HG02870 (cell line): ENCODE results near the gene EFHC2.
"Not testable (repeated sequence)": the region's sequence is repeated elsewhere in the genome, so short reads cannot be mapped to it uniquely, and the experiment has no call there.

ENCODE experiments used
- ATAC-seq: cut with Tn5 transposase; IDR thresholded peaks from one replicate; pipeline ENCODE4 v1.9.1; 2021; ENCODE audit warnings: mild to moderate bottlenecking, moderate library complexity; ENCODE audit not compliant: unreplicated experiment

Gene EFHC2

DNA sequence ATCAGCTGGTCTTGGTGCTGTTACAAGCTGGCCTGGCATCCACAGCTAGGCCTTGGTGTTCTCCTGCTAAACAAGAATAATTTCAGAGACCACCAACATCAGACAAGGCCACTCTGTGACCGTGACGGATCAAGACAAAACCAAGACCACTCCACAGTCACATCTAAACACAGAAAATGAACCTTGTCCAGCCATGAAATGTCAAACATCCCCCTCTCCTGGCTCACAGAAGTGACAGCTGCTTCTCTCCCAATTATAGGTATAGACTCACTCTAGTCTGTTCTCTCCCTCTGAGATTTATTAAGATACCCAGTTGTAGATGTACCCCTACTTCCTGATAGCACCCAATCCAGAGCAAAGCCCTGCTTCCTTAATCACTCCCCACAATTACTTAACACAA is 40.4 kb downstream of the EFHC2 start:
- no peak for ATAC-seq

DNA sequence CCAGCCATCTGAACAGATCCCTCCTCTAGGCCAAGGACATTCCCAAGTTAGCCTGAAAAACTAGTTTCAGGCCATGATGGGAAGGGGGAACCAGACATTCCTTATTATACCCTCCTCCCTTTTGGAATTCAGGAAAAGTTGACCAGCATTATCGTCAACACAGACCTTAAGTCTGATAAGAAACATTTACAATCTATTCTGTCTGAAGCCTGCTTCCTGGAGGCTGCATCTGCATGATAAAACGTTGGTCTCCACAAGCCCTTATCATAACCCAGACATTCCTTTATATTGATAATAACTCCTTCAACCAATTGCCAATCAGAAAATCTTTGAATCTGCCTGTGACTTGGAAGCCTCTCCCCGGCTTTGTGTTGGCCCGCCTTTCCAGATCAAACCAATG is 44.3 kb downstream of the EFHC2 start:
- no peak for ATAC-seq

DNA sequence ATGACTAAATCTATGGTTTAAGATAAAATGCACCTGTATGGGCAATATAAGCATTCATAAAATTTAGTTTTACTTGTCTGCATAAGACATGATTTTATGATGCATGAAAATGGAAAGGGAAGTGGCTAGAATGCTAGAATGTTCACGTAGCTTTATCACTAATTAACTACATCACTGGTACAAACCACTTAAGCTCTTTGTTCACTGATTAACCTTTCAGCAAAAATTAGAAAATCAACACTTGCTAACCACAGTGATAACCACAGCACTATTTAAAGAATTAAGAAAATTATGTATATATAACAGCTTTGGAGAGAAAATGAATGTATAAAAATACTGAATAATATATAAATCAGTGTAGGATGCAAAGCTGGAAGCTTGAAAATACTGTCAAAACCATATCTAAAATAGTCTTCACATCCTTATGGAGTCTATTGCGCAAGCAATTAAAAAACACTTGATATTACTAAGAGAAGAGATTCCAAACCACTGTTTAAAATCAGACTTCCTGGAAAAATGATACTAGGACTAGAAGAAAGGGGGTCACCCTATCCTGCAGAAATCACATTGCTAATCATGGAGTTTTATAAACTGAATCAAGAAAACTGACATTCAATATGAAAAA is 51.9 kb downstream of the EFHC2 start:
- no peak for ATAC-seq

DNA sequence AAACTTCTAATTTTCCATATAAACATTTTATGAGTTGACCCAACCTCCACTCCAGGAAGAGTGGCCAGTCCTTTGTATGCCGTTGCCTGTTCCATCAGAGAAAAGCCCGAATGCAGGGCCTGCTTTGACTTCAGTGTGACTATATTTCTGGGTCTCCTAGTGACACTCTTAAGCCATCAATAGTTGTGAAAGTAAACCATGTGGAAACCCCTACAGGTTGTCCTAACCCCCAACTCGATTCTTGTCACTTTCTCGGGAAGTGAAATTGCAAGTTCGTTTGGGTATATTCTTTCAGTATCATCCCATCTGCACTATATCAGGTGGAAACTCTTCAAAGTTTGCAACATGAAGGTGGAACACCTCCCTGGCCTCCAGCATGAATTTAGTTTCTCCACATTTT is 52.8 kb downstream of the EFHC2 start:
- no peak for ATAC-seq

DNA sequence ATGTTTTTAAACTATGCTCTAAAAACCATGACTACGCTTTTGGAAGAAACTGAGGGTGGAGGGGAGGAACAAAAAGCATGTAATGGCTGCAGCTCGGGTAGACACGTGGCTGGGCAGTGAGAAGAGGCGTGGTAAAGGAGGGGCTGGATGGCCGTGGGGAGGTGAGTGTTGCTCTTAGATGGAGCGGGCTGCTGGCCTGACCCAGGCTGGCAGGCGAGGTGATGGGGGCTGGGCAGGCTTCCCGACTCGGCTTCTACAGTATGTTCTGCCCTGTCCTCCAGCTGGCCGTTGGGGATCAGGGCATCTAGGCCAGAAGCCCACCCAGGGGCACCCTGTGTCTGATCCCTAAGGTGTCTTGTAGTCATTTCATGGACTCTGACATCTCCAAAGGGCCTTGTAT is 60.7 kb downstream of the EFHC2 start:
- no peak for ATAC-seq

DNA sequence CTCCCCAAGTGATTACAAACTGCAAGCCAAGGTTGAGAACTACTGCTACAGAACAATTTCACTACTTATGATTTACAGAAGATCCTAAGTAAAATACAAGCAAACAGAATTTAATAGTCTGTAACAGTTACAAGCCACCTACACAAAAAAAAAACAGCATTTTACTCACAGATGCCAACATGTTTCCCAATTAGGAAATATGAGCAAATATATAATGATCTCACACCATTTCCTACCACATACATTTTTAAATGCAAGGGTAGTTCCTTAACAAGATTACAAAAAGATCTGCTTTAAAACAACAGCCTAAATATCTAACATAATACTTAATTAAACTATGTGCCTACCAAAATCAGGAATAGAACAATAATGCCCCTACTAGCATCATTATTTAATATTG is 63.4 kb downstream of the EFHC2 start:
- no peak for ATAC-seq

DNA sequence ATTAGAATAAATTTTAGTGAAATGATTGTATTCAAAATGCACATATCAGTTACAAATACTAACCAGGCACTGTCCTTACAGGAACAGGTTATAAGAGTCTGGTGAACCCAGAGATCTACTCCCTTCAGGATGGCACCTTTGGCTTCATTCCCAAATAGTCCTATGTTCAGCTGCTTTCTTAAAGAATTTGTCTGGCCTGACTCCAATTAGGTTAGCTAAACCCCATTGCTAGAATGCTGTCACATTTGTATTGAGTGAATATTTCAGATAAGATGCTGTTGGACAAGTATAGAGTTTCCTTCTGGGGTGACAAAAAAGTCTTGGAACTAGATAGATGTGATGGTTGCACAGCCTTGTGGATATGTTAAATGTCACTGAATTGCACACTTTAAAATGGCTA is 69.4 kb downstream of the EFHC2 start:
- ATAC-seq, result no peak

DNA sequence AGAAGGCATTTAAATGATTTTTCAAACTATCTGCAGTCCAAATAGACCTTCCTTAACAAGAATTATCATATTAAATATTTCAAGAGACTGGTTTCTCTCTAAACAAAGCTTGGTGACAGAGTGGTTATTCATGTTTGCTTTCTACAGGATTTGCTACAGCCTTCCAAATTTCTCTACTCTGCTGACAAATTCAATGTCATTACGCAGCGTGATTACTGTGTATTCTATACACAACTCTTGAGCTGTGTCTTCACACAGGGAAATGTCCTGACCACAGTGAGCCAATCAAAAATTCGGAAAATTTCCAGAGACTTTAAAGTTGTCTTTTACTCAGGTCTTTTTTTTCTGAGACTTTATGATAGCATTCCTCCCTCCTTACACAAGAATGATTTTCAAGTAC is 75.6 kb downstream of the EFHC2 start:
- no peak for ATAC-seq

DNA sequence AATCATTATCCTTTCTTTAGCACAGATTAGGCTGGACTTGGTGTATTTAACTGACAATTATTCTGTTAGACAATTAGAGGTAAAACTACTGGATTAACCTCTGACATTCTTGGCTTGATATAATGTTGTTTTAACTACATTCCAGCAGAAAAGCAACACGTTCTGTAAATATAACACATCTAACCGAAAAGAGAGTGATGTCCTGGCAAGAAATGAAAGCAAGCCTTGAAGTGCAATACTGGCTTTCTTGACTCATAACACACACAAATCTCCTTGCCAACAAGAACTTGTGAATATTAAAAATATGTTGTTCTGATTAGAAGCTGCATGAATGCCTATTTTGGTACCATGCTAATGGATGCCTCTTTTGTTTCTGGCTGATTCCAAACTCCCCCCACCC is 76.4 kb downstream of the EFHC2 start:
- ATAC-seq, result no peak

DNA sequence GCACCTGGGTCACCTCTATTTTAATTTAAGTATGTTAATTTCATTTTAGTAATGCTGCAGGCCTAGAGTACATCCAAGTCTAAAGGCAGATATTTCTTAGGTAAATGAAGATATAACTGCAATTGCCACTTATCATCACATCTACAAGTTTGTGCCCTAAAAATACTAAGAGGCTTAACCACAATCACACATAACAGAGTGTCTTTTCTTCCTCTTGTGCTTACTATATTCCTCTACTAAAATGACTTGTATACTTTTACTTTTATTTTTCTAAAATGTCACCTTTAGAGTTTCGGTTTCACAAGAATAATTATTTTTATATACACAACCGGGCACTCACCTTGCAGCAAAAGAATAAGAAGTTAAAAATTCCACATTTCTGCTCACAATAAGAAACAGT is 77.9 kb downstream of the EFHC2 start:
- no peak for ATAC-seq

DNA sequence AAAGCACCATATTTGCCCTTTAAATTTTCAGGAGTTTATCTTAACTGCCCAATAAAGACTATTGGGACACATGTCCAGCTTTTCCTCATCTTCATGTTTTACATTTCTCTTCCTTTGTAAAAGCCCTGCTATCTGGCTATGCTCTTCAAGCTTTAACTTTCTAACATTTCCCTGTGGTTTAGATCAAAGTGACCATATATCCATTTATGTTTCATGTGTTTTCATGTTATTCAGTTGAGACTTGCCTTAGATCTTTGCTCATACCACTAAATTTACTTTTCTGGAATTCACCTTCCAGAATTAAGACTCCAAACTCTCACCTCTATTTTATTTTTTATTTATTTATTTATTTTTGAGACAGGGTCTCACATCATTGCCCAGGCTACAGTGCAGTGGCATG is 78.5 kb downstream of the EFHC2 start:
- ATAC-seq, result no peak

DNA sequence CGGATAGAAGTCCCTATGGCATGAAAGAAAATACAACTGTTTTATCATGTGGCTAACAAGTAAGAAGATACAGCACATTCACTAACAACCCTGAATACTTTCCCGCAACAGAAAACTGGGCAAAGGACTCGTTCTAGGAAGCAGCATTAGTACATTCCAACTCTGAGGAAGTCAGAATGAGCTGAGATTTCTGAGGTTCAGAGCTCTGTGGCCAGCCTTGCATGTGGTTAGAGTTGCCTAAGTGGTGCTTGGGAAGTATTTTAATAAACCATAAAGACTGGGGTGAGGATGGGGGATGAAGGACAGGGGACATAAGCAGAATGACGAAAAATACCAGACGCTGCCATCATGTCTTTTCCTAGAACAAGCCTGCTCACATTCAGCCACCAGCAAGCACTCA is 82.2 kb downstream of the EFHC2 start:
- ATAC-seq, result no peak

DNA sequence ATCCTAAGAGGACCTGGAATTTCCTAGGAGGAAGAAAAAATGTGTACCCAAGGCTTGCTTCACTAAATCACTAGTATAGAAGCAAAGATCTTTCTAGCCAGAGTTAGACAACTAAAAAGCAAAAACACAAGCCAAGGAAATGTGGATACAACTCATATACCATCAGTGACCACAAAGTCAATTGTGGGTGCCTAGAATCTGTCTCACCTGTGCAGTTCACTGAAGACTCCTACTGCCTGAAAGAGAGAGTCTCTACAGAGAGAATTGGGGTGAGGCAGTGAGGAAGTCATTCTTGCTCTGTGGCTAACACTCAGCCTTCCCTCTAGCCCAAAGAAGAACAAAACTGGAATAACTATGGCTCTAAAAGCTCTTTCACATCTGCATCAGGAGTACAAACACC is 82.9 kb downstream of the EFHC2 start:
- ATAC-seq, result no peak

DNA sequence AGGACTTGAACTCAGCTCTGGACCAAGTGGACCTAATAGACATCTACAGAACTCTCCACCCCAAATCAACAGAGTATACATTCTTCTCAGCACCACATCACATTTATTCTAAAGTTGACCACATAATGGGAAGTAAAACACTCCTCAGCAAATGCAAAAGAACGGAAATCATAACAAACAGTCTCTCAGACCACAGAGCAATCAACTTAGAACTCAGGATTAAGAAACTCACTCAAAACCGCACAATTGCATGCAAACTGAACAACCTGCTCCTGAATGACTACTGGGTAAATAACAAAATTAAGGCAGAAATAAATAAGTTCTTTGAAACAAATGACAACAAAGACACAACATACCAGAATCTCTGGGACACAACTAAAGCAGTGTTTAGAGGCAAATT is 87.7 kb downstream of the EFHC2 start:
- not testable (repeated sequence) for ATAC-seq

DNA sequence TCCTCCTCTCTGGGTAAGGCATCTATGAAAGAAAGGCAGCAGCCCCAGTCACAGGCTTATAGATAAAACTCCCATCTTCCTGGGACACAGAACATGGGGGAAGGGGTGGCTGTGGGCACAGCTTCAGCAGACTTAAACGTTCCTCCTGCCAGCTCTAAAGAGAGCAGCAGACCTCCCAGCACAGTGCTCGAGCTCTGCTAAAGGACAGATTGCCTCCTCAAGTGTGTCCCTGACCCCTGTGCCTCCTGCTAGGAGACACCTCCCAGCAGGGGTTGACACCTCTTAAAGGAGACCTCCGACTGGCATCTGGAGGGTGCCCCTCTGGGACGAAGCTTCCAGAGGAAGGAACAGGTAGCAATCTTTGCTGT is 89.9 kb downstream of the EFHC2 start:
- ATAC-seq, result no peak

DNA sequence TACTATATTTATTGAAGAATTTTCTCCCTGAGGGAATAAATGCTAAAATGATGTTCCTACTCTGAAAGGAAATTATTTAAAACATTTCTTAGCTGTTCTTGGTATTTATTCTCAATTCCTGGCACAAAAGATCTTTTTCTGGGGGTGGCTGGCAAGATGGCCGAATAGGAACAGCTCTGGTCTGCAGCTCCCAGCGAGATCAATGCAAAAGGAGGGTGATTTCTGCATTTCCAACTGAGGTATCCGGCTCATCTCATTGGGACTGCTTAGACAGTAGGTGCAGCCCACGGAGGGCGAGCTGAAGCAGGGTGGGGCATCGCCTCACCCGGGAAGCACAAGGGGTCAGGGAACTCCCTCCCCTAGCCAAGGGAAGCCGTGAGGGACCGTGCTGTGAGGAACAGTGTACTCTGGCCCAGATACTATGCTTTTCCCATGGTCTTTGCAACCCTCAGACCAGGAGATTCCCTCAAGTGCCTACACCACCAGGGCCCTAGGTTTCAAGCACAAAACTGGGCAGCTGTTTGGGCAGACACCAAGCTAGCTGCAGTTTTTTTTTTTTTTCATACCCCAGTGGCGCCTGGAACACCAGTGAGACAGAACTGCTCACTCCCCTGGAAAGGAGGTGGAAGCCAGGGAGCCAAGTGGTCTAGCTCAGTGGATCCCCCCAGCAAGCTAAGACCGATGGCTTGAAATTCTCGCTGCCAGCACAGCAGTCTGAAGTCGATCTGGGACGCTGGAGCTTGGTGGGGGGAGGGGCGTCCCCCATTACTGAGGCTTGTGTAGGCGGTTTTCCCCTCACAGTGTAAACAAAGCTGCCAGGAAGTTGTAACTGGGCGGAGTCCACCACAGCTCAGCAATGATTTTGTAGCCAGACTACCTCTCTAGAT is 90.5 kb downstream of the EFHC2 start:
- peak; percentile 63 for ATAC-seq

DNA sequence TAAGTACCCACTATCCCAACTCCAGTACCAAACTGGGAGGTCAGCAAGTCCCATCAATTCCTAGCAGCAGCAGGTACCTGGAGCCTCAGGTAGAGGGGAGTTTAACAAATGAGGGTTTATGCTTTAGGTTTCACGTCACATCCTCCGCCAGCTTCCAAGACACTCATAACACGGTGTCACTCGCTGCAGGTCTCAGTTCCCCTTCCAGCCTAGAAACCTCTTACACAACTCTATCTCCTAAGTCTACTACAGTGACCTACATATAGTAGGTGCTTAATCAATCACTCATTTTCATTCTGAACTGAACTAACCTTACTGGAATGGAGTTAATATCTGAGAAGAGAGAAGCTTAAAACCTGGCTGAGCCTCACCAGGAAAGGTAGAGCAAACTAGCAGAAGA is 96.0 kb downstream of the EFHC2 start:
- no peak for ATAC-seq

DNA sequence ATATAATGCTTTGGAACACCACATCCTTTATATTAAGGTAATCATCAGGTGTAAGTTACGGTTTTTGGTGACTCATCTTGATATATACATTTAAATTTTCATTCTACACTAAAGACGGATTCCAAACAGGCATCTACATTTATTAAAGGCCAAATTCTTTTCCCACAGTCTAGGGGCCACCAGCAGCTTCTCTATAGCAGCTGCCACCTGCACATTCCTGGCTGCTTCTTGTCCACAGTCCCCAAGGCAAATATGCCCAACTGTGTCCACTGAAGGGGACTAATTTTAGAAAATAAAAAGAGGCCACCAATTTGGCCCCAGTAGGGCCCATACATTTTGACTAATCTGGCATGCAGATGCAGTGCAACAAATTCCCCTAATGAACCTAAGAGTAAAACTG is 96.6 kb downstream of the EFHC2 start:
- ATAC-seq, result no peak

DNA sequence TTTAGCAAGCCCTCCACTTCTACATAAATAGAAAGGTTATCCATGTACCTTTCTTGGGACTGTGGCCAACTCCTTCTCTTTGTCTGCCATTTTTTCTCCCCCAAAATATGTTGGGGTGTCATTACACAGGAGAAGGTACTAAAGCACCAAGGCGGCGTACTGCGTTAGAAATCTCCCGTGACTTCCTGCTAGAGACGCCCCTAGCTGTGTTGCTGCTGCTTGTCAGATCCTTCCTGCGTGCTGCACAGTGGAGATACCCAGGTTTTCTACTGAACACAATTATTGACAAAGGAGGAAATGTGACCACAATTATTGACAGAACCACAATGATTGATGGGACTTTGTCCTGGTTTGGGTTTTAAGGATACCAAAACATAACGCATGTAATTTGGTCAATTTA is 97.7 kb downstream of the EFHC2 start:
- ATAC-seq, result no peak

DNA sequence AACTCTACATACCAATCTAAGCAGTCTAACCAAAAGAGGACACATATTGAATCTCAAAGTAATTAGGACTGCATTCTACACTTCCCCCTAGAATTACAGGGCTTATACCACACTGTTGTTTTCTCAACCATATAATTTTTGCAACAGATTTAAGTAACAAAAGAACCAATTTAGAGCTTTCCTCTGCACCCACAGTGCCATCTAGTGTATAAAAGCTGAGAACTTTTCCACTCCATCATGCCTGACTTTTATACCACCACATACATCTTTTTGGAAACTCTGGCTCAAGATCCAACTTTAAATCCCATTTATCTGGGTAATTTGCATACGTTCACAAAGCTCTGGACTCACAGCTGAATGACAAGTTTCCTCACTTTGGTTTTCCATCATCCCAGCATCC is 99.5 kb downstream of the EFHC2 start:
- ATAC-seq, result no peak

DNA sequence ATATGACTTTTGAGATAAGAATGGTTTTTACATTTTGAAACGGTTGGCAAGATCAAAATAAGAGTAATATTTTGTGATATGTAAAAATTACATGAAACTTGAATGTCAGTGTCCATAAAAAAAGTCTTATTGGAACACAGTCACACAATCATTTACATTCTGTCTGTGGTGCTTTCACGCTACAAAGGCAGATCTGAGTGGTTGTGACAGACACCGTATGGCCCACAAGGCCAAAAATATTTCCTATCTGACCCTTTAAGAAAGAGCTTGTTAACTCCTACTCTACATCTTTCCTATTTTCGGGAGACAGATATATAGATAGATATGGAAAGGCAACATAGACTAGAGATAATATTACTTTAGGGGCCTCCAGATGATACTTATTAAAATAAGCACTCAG is 101.9 kb downstream of the EFHC2 start:
- ATAC-seq, result no peak

DNA sequence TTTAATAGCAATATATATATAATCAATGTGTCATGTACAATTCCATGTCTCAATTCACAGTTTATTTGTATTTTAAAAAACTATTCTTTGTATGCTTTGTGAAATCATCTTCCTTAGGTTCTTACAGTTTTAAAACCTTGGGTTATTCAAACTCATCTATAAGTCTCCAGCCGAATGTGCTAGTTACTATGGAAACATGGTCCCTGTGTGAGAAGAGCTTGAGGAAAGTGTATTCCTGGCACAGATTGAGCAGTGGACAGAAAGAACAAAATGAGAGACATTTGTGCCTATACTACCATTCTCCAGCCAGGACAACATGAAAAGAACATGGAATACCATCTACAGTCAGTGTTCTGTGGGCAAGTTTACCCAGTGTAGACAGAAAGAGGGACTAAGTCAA is 103.4 kb downstream of the EFHC2 start:
- no peak for ATAC-seq

DNA sequence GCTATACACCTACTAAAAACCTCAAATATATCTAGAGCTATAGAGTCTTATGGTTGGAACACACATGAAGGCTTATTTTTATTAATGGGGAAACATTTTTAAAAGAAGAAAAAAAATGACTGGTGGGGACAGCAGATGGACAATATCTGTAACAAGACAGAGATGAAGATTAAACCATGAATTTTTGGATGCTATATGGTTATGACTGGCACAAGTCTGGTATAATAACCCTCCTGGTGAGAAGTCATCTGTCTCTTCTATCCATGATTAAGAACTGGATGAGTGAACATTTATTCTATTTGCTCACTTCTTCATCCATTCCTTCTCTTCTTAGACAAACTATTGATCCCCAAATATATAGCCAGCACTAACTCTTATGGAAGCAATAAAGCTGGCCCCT is 104.4 kb downstream of the EFHC2 start:
- no peak for ATAC-seq
